Activated naive CD4-positive, alpha-beta T cell treated with anti-CD3 and anti-CD28 coated beads for 36 hours (primary cell): ENCODE measurements around the gene SUPT6H. TPM values are rescaled to one million over a fixed set of nuclear protein-coding genes. Genes with fewer than 3 reads are reported as not detected.
A peak's percentile ranks its signal among the peaks of the same experiment; 100 is the strongest.

ENCODE experiments used
- CTCF ChIA-PET: fragments of 350-600 bp; sonication (Branson Sonifier 250); formaldehyde crosslinking; loops from one replicate; lab custom pipeline; 2021; ENCODE audit warnings: antibody characterized with exemption; lab: Charles Lee
- DNase-seq: peaks from one replicate; pipeline ENCODE4 v3.0.0-alpha.2; 2020
- H3K27ac Mint-ChIP-seq: one replicate; pipeline ENCODE4 v1.8.0; 2021; ENCODE audit warnings: mild to moderate bottlenecking, mixed read lengths
- H3K27me3 Mint-ChIP-seq: one replicate; pipeline ENCODE4 v1.8.0; 2021; ENCODE audit warnings: low read depth, mixed read lengths
- H3K36me3 Mint-ChIP-seq: one replicate; pipeline ENCODE4 v1.8.0; 2021; ENCODE audit warnings: low read depth, mixed read lengths
- H3K4me1 Mint-ChIP-seq: one replicate; pipeline ENCODE4 v1.8.0; 2021; ENCODE audit warnings: low read depth, mixed read lengths
- H3K4me3 Mint-ChIP-seq: one replicate; pipeline ENCODE4 v1.8.0; 2021; ENCODE audit warnings: mild to moderate bottlenecking, moderate library complexity, mixed read lengths
- H3K9me3 Mint-ChIP-seq: one replicate; pipeline ENCODE4 v1.8.0; 2021; ENCODE audit warnings: mixed read lengths
- intact Hi-C: fragments of 100-400 bp; cut with micrococcal nuclease; formaldehyde crosslinking; loops from one replicate; pipeline ENCODE4 v1.15.1; 2023
- total RNA-seq, 2 experiments: library from RNA; stranded (reverse); gene quantifications; one replicate each; pipeline ENCODE4 v1.2.3, GENCODE V29; 2021

Gene SUPT6H
- total RNA-seq, 2 experiments from 2014 or later: 50.8 to 52.1 TPM

DNA sequence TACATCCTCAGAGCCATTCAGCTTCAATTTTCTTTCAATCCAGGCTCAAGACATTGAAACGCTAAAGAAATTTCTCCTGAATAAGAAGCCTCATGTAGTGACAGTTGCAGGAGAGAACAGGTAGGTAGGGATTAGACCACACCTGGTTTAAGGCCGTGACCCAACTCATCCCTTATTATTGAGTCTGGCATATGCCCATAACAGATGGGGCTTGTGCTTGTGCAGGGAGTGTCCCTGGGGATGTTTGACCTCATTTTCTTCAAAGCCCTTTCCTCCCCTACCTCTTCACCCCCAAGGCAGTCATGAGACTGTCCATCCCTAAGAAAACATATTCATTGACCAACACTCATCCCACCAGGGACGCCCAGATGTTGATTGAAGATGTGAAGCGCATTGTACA lies 24.3 kb downstream of the SUPT6H start:
- Mint-ChIP-seq H3K36me3 (peaks cover 72% of the 10 kb centered on the region), H3K27ac (peak overlapping the region; percentile 36), H3K4me3 (no peak overlapping the region), H3K27me3 (no peaks in the 10 kb centered on the region), H3K4me1 (no peaks in the 10 kb centered on the region), H3K9me3 (no peaks in the 10 kb centered on the region)
- CTCF ChIA-PET: interaction anchor here (0.6 kb wide), 1 partner anchor 39 kb away, joined by 6 read pairs; no protein-coding TSS in a partner anchor
- intact Hi-C loops: no loop called here
- DNase-seq: no peak

DNA sequence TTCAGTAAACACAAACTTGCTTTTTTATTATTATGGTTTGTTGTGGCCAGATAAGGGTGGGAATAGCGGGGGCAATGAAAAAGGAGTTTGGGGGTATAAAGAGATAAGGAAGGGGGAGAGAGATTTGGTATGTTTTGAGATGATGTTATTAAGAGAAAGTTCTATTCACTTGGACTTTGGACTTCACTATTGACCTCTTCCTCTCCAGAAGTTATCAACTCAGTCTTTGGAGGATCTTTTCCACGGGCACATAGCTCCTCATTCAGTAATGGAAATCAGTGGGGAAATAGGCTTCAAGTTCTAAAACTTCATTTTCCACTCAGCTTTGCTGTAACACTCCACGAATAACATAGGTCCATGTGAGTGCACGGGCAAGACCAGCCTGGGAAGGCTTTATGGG lies 26.5 kb downstream of the SUPT6H start:
- no peak overlapping the region for H3K27ac Mint-ChIP-seq
- H3K27me3 Mint-ChIP-seq: no peaks in the 10 kb centered on the region
- no peak for DNase-seq
- peaks cover 63% of the 10 kb centered on the region for H3K36me3 Mint-ChIP-seq
- intact Hi-C loops: no loop called here
- no peaks in the 10 kb centered on the region for H3K9me3 Mint-ChIP-seq
- H3K4me3 Mint-ChIP-seq: no peak overlapping the region
- CTCF ChIA-PET: interaction anchor here (0.7 kb wide), 1 partner anchor 442 kb away, joined by 3 read pairs; no protein-coding TSS in a partner anchor
- no peaks in the 10 kb centered on the region for H3K4me1 Mint-ChIP-seq

DNA sequence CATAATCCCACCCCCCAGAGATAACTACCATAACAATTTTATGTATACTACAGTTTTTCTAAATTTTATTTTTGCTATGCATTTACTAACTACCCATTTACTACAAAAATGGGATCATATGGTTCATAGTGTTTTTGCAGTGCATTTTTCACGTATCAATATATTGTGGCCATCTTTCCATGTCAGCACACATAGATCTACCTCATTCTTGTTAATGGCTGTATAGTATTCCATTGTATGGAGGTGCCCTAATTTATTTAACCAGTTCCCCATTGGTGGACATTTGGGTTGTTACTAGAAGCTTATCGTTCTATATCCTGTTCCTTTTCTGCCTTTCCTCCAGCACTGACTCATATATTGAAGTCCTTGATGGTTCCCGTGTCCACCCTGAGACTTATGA lies 27.0 kb downstream of the SUPT6H start:
- CTCF ChIA-PET: interaction anchor here (0.7 kb wide), 1 partner anchor 442 kb away, joined by 3 read pairs; no protein-coding TSS in a partner anchor
- intact Hi-C loops: no loop called here
- Mint-ChIP-seq H3K4me3 (no peak overlapping the region), H3K27ac (no peak overlapping the region), H3K4me1 (no peaks in the 10 kb centered on the region), H3K27me3 (no peaks in the 10 kb centered on the region), H3K9me3 (no peaks in the 10 kb centered on the region), H3K36me3 (peaks cover 63% of the 10 kb centered on the region)
- no peak for DNase-seq

DNA sequence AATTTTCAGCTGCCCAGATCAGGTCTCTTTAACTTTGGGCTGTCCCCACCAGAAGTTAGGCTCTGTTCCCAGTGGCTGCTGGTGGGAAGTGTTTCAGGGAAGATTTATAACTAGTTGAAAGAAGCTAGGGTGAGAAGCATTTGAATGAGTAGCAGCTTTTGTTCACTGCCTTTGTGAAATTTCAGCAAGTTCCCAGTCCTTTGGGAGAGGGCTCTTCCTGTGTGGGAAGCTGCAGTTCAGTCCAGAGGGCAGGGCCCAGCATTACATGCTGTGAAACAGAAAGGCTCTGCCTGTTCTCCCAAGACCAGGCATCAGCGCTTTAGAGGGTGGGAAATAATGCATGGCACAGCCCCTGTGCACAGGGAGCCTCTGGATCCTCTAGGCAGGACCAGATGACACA lies 31.9 kb downstream of the SUPT6H start:
- Mint-ChIP-seq H3K4me3 (no peak overlapping the region), H3K27me3 (no peaks in the 10 kb centered on the region), H3K9me3 (no peaks in the 10 kb centered on the region), H3K27ac (no peak overlapping the region), H3K4me1 (no peaks in the 10 kb centered on the region), H3K36me3 (peaks cover 52% of the 10 kb centered on the region)
- intact Hi-C loops: no loop called here
- no peak for DNase-seq
- CTCF ChIA-PET: interaction anchor here (2.0 kb wide), 1 partner anchor 47 kb away, joined by 6 read pairs; no protein-coding TSS in a partner anchor

DNA sequence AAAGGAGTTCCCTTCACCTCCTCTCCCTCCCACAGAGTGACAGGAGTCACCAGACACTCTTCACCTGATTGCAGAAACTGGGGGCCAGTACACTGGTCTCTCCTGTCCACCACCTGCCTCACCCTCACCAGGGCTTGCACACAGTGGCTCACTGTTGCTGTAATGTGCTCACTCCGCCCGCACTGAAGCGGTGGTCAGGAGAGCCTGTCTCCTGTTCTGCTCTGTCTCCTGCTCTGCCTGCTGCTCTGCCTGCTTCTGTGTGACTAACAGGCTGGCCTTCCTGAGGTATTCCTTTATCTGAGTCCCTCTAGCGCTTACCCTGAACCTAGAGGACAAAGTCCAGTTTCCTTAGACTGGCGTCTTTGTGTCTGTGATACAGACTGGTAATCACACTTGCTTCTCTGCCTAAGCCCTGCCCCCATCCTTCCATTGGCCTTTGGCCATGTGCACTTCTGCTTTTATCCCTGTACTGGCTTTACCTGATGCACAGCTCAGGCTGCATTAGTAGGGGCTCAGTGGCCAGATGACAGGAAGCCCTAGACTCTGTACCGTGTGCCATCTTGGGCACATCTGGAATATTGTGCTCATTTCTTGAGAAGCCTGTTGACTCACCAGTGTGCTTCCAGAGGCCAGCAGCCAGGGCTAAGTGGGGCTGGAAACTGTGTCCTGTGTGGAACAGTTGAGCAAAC lies 36.4 kb downstream of the SUPT6H start:
- Mint-ChIP-seq H3K4me3 (no peak overlapping the region), H3K4me1 (no peaks in the 10 kb centered on the region), H3K27ac (peak overlapping the region; percentile 18), H3K27me3 (no peaks in the 10 kb centered on the region), H3K36me3 (peaks cover 47% of the 10 kb centered on the region), H3K9me3 (no peaks in the 10 kb centered on the region)
- DNase-seq: no peak
- intact Hi-C loops: no loop called here
- CTCF ChIA-PET: no interaction called here

DNA sequence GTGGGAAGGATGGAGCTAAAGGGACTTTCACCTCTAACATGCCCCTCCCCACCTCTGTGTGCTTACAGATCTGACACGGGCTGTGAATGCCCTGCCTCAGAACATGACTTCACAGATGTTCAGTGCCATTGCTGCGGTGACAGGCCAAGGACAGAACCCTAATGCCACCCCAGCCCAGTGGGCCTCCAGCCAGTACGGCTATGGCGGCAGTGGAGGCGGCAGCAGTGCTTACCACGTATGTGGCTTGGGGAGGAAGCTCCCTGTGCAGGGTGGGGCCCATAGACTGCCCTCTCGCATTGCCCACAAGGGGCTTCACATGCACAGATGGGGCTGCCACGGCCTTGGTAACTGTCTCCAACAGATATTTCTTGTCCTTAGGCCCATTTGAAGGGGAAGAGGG lies 38.3 kb downstream of the SUPT6H start:
- CTCF ChIA-PET: no interaction called here
- H3K36me3 Mint-ChIP-seq: peaks cover 39% of the 10 kb centered on the region

DNA sequence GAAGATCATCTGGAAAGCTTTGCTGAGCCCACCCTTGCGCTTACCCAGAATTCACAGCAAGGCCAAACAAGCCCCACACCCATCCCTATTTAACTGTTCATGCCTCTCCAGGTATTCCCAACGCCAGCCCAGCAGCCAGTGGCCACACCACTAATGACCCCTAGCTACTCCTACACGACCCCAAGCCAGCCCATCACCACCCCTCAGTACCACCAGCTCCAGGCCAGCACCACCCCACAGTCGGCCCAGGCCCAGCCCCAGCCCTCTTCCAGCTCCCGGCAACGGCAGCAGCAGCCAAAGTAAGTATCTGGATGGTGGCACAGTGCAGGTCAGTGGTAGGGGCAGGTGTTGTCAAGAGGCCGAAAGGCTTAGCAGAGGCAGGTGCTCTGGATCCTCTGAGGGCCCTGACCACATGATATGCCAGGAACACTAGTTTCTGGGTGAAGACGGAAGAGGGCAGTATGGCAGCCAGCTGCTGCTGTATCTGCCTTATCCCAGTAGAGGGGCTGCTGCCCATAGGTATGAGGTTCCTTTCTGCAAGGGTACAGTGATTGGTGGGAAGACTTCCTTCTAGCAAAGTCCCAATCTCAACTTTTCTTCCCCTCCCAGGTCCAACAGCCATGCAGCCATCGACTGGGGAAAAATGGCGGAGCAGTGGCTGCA lies 39.0 kb downstream of the SUPT6H start:
- CTCF ChIA-PET: no interaction called here
- intact Hi-C loops: no loop called here
- H3K27ac Mint-ChIP-seq: no peak overlapping the region
- H3K4me3 Mint-ChIP-seq: no peak overlapping the region
- H3K36me3 Mint-ChIP-seq: peaks cover 37% of the 10 kb centered on the region
- no peaks in the 10 kb centered on the region for H3K4me1 Mint-ChIP-seq
- H3K27me3 Mint-ChIP-seq: no peaks in the 10 kb centered on the region
- no peak for DNase-seq
- H3K9me3 Mint-ChIP-seq: no peaks in the 10 kb centered on the region

More for the DNA sequence above, 38.3 kb downstream of the SUPT6H start:
- no peak for DNase-seq
- intact Hi-C loops: no loop called here
- H3K4me1 Mint-ChIP-seq: no peaks in the 10 kb centered on the region
- H3K27ac Mint-ChIP-seq: no peak overlapping the region
- no peaks in the 10 kb centered on the region for H3K9me3 Mint-ChIP-seq
- no peak overlapping the region for H3K4me3 Mint-ChIP-seq
- no peaks in the 10 kb centered on the region for H3K27me3 Mint-ChIP-seq

DNA sequence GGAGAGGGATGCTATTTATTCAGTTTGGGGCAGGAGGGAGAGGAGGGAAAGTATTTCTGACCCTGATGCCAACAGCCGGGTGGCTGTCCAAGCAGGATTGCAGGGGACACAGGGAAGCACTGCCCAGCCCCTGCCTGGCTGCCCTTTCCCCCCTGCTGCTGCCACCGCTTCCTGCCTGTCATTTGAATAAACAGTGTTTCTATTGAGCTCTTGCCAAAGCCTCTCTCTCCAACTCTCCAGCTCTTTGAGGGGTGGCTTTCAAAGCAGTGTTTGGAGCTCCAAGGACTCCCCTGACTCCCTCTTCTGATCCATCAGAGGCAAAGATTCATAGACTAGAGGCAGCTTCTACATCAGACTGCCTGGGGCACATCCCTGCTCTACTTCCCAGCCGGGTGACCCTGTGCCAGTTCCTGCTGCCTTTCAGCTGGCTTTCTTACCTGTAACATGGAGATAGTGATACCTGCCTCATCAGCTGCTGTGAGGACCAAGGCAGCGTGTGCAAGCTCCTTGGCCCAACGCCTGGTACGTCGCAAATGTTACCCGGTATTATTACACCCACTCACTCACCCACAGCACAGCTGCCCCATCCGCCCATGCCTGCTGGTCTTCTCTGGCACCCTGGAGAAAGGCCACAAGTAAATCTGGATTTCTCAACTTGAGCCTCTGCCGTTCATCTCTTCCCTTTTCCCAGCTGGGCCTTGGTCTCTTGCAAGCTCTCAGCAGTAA lies 40.2 kb downstream of the SUPT6H start:
- intact Hi-C loops: no loop called here
- H3K4me1 Mint-ChIP-seq: no peaks in the 10 kb centered on the region
- peaks cover 34% of the 10 kb centered on the region for H3K36me3 Mint-ChIP-seq
- no peak overlapping the region for H3K27ac Mint-ChIP-seq
- CTCF ChIA-PET: no interaction called here
- H3K4me3 Mint-ChIP-seq: no peak overlapping the region
- no peaks in the 10 kb centered on the region for H3K27me3 Mint-ChIP-seq
- H3K9me3 Mint-ChIP-seq: no peaks in the 10 kb centered on the region
- DNase-seq: no peak

DNA sequence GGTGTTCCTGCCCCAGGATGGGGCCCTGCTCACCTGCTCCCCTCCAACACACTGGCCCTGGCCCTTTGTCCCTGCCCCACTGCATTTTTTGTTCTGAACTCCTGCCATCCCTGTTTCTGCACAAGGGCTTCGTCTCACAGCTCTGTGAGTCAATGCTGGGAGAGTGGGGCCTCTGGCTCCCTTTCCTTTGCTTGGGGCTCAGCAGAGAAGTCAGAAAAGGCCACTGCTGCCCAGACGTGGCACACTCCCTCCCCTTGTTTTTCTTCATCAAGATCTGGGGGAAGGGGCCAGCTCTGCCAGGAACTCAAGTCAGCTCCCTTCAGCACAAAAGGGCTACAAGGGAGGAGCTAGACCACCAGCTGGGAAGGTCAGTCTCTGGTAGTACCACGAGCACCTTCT lies 40.7 kb downstream of the SUPT6H start:
- Mint-ChIP-seq H3K27me3 (no peaks in the 10 kb centered on the region), H3K9me3 (no peaks in the 10 kb centered on the region), H3K4me3 (no peak overlapping the region), H3K27ac (no peak overlapping the region), H3K36me3 (peaks cover 28% of the 10 kb centered on the region), H3K4me1 (no peaks in the 10 kb centered on the region)
- no peak for DNase-seq
- CTCF ChIA-PET: no interaction called here
- intact Hi-C loops: no loop called here

DNA sequence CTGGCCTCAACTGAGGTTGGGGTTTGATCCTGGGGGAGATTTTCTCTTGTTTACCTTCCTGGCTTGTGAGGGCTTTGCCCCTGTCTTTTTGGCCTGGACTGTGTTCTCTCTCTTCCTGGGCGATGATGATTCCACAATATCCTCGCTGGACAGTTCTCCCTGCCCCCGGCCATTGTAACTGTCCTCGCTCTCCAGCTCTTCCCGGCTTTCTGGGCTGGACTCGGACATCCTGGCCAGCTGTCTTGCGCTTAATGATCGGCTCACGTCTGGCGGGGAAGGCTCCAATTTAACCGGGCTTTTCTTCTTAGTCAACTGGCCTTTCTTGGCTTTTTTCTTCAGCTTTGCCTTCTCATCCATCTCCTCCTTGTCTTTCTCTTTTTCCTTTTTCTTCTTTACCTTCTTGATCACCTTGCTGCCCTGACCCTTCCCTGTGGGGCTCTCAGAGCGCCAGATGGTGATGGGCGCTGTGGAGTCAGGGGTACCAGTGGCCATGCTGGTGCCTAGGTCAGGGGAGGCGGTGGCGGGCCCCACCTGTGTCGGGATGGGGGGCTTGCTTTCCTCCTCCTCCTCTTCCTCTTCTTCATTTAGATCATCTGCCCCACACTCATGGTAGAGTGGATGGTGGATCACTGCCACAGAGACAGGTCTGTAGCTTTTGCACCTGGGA lies 41.7 kb downstream of the SUPT6H start:
- Mint-ChIP-seq H3K27ac (no peak overlapping the region), H3K27me3 (no peaks in the 10 kb centered on the region), H3K4me3 (no peak overlapping the region), H3K4me1 (no peaks in the 10 kb centered on the region), H3K36me3 (peaks cover 28% of the 10 kb centered on the region), H3K9me3 (no peaks in the 10 kb centered on the region)
- intact Hi-C loops: no loop called here
- CTCF ChIA-PET: interaction anchor here (0.6 kb wide), 1 partner anchor 91 kb away, joined by 3 read pairs; no protein-coding TSS in a partner anchor
- DNase-seq: no peak

DNA sequence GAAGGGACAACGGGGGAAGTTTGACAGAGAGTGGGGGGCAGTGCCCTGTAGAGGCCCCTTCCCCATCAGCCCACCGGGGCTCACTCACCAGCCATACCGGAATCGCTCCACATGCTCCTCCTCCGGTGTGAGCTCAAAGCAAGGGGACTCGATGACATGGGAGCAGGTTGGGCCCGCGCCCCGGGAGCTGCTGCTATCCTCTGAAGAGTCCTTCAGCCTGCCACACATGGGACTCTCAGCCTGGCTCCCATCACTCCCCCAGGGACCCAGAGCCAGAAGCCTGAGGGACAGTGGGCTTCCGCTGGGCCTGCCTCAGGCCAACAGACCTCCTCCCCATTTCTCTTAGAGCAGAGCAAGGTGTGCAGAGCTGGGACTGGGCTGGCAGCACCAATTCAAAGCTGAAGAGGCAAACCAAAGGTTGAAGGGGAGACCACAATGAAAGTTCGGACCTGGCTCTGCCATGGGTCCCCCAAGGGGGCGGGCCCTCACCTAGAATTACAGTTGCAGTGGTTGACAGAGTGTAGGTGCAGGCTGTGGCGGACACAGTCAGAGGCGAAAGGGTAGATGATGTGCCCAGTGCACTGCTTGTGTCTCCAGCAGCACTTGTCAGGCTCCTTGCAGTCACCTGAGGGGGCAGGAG lies 42.3 kb downstream of the SUPT6H start:
- Mint-ChIP-seq H3K36me3 (peaks cover 25% of the 10 kb centered on the region), H3K4me3 (no peak overlapping the region), H3K4me1 (no peaks in the 10 kb centered on the region), H3K27ac (no peak overlapping the region), H3K9me3 (no peaks in the 10 kb centered on the region), H3K27me3 (no peaks in the 10 kb centered on the region)
- intact Hi-C loops: no loop called here
- DNase-seq: no peak
- CTCF ChIA-PET: interaction anchor here (0.6 kb wide), 1 partner anchor 91 kb away, joined by 3 read pairs; no protein-coding TSS in a partner anchor
